GM21526 (cell line): ENCODE measurements around the gene PODXL.
"Not testable (repeated sequence)": the region's sequence is repeated elsewhere in the genome, so short reads cannot be mapped to it uniquely, and the experiment has no call there.

Source experiments
- ATAC-seq: cut with Tn5 transposase; IDR thresholded peaks from one replicate; pipeline ENCODE4 v1.9.1; 2021; ENCODE audit warnings: moderate library complexity; ENCODE audit not compliant: unreplicated experiment, low FRiP score

The PODXL gene

DNA sequence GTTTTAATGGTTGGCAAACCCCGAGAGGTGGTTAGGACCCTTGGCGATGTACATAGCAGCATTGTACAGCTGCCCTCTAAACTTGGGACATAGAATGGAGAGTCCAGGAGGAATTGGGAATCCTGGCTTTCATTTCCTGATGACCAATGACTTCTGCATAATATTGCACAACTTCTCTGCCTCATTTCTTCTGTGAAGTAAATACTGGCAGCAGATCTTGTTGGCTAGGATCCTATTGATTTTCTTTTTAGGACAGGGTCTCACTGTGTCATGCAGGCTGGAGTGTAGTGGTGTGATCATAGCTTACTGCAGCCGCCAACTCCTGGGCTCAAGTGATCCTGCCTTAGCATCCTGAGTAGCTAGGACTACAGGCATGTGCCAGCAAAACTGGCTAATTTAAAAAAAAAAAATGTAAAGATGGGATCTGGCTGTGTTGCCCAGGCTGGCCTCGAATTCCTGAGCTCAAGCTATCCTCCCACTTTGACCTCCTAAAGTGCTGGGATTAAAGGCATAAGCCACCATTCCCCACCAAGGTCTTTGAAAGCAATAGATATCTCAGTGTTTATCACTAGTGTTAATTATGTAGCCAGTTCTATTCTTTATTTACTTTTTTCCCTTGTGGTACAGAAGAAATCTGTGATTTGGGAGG is 58.1 kb downstream of the PODXL start:
- no peak for ATAC-seq

DNA sequence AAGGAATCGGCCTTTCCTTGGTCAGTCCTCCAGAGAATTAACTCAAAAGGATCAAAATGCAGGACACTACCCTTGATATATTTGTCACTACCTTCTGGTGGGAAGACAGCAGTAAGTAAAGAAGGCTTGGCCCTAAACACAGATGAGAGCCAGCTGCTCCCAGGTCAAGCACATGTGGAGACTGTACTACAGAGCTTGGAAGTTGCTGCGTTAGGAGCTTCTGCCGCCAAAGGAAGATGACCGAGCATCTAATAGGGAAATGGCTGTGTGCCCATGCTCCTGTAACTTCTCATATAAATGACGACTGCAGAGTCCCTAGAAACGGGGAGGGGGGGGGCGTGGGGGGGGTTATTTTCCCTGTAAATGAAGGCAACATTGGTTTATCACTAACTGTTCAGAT is 59.0 kb downstream of the PODXL start:
- no peak for ATAC-seq

DNA sequence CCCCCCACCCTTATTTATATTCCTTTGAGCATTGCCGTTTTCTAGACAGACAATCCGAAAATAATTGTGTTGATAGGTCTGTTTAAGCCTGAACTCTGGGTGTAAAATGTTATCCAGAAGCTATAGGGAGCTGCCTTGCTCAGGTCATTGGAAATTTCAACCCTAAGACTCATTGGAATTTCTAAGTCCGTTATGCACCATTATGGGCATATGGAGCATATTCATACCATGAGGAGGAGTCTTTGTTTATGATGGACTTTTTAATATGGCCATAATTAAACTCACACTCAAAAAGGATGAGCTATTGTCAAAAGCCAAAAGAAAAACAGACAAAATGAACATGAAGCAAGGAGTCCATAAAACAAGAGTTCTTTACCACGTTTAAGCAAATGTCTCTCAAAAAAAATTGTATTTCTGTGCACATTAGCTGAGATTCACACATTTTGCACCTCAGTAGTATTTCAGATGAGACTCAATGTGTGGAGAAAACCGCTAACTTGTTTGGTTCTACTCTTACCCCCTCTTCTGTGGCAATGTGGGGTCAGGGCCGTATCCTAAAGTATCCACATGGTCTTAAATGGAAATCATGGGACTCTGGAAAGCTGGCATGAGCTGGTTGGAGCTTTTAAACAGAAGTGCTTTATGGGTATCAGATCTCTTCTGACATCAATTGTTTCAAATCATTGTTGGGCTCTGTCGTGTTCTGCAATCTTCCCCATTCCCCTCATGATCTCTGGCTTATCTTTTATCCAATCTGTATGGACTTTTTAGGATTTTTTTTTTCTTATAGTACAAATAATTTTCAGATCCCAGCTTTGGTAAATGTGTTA is 60.5 kb downstream of the PODXL start:
- ATAC-seq, result no peak

- ATAC-seq, result no peak
Observed at GRCh38 chr7:131494182-131494581, 62.2 kb downstream of the PODXL start.

DNA sequence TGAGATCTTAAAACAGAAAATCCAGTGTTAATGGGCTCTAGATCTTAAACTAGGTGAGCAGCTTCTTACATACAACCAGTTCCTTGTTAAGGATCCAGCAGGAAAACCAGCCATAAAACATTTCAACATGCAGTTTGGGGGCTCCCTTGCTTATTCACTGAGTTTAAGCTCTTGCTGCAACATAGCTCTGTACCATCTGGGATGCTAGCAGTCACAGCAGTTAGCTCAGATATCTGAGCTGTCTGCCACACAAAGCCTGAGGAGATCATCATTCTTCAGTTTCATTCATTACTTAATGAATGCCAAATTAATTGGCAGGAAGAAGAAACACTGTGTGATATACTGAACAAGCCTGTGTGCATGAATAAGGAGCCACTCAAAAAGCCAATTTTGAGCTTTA is 62.8 kb downstream of the PODXL start:
- ATAC-seq, result no peak

GRCh38 chr7:131493081-131493480 is 63.3 kb downstream of the PODXL start:
- no peak for ATAC-seq

GRCh38 chr7:131489881-131490280 is 66.5 kb downstream of the PODXL start:
- ATAC-seq, result no peak

GRCh38 chr7:131489196-131489595 is 67.2 kb downstream of the PODXL start:
- ATAC-seq, result no peak

GRCh38 chr7:131488361-131488760 is 68.1 kb downstream of the PODXL start:
- no peak for ATAC-seq

DNA sequence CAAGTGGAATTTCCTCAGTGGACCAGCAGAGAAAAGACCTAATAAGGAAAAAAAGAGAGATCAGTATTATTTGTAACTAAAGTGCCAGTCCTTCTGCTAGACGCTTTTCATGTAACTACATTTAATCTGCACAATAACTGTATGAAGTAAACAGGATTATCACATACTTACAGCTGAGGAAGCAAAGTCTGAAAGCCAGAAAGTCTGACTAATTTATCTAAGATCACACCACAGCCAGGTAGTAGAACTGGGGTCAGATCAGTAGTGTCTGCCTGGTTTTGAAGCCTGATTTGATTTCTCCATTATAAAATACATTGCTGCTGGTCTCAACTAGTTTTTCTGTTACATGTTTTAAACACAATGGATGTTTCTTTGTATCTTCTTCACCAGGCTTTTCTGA is 69.2 kb downstream of the PODXL start:
- ATAC-seq, result no peak

GRCh38 chr7:131486346-131486745 is 70.1 kb downstream of the PODXL start:
- ATAC-seq, result no peak

- no peak for ATAC-seq
Observed at GRCh38 chr7:131483586-131483985, 72.8 kb downstream of the PODXL start.

- ATAC-seq, result peak; percentile 54
Observed at GRCh38 chr7:131482800-131483199, 73.6 kb downstream of the PODXL start.

DNA sequence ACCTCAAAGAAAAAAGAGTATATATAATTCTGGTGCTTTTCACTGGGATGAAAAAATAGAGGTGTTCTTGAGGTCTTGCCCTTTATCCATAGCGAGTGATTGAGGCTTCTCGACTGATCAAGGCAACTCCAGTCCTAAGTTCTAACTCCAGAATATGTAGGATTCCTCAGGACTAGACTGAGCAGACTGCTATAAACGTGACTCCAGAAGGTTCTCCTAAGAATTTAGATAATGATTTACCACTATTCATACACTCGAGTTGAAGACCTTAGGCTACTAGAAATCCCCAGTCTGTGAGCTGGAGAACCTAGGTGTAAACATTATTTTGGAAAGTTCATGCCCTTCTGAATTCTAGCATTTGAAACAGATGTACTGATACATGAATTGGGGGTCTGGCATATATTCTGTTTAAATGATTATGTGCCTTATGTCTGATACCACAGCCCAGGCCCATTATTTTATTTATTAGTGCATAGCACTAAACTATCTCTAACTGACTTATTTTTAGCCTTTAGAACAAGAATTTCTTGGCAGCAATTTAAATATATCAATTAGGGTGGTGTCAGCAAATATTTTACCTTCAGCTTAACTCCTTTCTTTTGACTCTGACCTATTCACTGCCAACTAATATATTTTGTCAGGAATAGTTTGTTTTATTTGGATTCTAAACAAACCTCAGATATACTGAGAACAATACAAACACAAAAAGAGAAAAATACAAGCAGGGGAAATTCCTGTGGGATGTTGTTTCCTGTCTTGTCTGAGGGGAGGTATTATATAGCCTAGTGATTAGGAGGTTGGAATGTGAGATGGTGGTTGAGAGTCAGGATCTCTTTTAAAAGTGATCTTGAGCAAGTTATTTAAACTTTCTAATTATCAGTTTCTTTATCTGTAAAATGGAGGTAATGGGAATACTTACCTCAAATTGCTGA is 75.8 kb downstream of the PODXL start:
- ATAC-seq, result no peak

DNA sequence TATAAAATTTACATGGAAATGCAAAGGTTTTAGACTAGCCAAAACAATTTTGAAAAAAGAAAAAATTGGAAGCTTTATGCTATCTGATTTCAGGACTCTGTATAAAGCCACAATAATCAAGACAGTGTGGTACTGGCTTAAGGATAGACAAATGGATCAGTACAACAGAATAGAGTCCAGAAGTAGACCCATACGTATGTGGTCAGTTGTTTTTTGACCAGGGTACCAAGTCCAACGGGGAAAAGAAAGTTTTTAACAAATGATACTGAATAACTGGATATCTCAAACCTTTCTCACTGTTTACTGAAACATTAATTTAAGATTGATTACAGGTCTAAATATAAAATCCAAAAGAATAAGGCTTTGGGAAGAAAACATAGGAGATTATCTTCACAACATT is 79.7 kb downstream of the PODXL start:
- no peak for ATAC-seq

DNA sequence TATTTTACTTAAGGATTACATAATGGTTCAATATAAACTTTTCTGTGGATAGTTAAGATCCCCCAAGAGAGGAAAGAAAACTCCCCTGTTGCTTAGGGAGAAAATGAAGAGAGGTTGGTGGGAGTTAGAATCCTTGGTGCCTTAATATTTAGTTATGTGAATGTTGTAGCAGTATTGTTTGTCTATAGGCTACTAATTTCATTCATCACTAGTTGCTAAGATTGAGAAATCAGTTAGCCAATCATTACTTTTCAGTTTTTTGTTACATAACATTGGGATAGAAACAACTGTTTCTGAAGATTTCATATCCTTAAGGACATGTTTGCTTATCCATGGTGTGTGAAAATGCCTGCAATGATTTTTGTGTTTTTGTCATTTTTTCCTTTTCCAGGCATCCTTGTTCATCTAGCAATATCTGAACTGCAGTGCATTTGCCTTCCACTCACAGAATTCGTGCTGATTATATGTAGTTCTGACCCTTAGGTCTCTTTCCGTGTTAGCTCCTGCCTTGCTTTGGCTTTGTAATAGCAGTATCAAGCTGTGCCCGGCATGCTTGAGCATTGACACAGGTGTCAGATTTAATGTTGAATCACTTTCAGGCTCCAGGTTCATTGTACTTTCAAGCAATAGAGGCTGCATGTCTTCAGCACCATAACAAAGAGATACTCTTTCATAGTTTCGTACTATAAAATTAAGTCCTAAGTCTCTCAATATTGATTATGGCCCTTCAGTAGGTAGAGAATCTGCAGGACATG is 85.0 kb downstream of the PODXL start:
- no peak for ATAC-seq

GRCh38 chr7:131467788-131468187 is 88.6 kb downstream of the PODXL start:
- no peak for ATAC-seq

DNA sequence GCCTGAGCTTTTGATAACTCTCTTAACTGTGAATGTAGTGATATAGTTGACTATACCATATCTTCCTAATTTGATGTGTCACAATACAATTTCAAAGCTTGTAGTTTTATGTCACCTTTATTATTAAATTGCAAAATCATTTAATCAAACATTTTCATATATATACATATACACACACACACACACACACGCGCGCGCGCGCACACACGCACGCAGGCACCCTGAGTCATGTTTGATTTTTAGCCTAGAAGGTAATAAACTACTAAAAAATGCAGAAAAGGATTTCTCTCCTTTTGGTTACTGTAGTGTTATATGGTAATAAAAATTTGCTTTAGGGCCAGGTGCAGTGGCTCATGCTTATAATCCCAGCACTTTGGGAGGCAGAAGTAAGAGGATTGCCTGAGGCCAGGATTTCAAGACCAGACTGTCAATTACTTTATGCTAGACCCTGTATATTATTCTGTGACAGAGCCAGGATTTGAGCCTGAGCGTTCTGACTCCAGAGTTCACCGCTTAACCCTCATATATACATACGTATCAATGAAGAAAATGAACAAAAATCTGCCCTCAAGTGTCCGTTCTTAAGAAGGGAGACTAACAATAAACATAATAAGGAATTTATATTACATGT is 89.6 kb downstream of the PODXL start:
- ATAC-seq, result no peak

DNA sequence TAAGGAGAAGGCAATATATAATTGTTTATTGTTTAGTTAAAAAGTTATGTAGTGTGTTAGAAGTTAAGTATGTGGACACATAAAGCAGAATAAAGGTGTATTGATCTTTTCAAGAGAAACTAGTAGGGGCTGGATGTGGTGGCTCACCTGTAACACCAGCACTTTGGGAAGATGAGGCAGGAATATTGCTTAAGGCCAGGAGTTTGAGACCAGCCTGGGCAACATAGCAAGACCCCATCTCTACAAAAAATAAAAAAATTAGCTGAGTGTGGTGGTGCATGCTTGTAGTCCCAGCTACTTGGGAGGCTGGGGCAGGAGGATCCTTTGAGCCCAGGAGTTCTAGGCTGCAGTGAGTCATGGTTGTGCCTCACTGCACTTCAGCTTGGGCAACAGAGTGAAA is 93.7 kb downstream of the PODXL start:
- ATAC-seq, result not testable (repeated sequence)

- no peak for ATAC-seq
Observed at GRCh38 chr7:131462059-131462458, 94.4 kb downstream of the PODXL start.
